Measurements from ENCODE around the gene OR5M3.

- TF ChIP-seq, protein P1, sequence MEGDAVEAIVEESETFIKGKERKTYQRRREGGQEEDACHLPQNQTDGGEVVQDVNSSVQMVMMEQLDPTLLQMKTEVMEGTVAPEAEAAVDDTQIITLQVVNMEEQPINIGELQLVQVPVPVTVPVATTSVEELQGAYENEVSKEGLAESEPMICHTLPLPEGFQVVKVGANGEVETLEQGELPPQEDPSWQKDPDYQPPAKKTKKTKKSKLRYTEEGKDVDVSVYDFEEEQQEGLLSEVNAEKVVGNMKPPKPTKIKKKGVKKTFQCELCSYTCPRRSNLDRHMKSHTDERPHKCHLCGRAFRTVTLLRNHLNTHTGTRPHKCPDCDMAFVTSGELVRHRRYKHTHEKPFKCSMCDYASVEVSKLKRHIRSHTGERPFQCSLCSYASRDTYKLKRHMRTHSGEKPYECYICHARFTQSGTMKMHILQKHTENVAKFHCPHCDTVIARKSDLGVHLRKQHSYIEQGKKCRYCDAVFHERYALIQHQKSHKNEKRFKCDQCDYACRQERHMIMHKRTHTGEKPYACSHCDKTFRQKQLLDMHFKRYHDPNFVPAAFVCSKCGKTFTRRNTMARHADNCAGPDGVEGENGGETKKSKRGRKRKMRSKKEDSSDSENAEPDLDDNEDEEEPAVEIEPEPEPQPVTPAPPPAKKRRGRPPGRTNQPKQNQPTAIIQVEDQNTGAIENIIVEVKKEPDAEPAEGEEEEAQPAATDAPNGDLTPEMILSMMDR (IDR thresholded peaks at IDR 0.05; ENCODE audit: borderline replicate concordance, extremely low read depth, low read length, poor library complexity, severe bottlenecking): no peak
- TF ChIP-seq EZH2 (IDR thresholded peaks at IDR 0.05; ENCODE audit: borderline replicate concordance, low read depth, low read length, severe bottlenecking): no peak
Measured at GRCh38 chr11:56453521-56453920, 19.6 kb downstream of the OR5M3 start.
